Right ventricle myocardium inferior (tissue), 1 donor: Measurements from ENCODE around the gene ZNF606. TPM values are rescaled to one million over a fixed set of nuclear protein-coding genes. Genes with fewer than 3 reads are reported as not detected.

Source experiments
- ATAC-seq: fragments of 200-7000 bp; cut with Tn5 transposase; one replicate; pipeline ENCODE4 v1.9.1; 2020; ENCODE audit warnings: mild to moderate bottlenecking, moderate library complexity
- DNase-seq: peaks from one replicate; pipeline ENCODE4 v3.0.0; 2021; ENCODE audit errors: missing footprints
- intact Hi-C: fragments of 100-400 bp; cut with DNase I; formaldehyde crosslinking; loops from one replicate; pipeline ENCODE4 v1.11.0; 2022
- long read RNA-seq: library from polyadenylated mRNA; unstranded; transcript quantifications from one replicate; pipeline ENCODE4 v2.0.0, GENCODE V29; 2021
- total RNA-seq: library from RNA; stranded (reverse); fragmentation: NEBNext Ultra II Directional; extraction: Animal tissue kit (Norgen Biotek cat#: 25700); gene quantifications from one replicate; pipeline ENCODE4 v1.2.1, GENCODE V29; 2021
- donor health status: DM: no; HTN: yes; CAD: no; lungs with severe emphysema.

ZNF606 gene
- 11.8 TPM for total RNA-seq
- long read RNA-seq, full-length matches to known transcripts, result 4 of 9 reads
- long read RNA-seq, partial matches to known transcripts, result 1 of 9 reads
- long read RNA-seq, other reads (novel, unspliced or antisense), result 4 of 9 reads

DNA sequence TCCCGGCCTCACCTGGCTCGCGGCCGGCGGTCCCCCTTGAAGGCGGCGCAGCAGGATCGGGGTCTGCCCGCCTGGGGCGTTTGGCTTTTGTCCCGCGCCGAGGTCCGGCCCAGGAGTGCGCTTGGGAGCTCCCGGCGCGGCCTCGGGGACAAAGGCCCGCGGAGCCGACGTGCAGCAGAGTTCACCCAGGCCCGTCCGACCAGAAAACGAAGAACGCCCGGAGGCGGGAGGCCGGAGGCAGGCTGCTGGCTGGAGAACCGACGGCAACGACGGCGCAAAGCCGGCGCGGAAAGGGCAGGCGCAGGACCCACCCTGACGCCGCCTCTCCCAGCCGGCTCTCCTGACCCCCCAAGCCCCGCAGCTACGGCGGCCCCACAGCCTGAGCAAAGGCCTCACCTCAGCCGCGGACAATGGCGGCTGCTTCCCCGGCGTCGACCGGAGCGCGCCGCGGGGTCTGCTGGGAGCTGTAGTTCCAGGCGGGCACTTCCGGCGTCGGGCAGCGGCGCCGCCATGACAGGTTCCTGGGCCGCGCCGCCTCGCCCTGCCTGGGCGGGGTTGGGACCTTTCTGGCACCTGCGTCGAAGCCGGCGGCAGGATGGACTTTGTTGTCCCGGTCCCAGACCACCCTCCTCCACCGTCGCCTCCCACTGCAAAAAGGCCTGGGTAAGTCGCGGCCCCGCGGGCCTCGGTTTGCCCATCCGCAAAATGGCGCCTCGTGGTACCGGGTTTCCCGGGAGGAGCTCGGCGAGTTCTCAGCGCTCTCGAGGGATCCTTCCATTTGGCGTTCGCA, at the start of gene ZNF606:
Gene ZNF606, minus strand, starts transcription at position 437 of the 790 bp plus-strand sequence. CDS start 1,501 bp downstream, outside the sequence.
- ATAC-seq, result peak; percentile 98
- intact Hi-C loops, result loop anchor here (1.0 to 5.0 kb wide), 3 partner anchors 55 to 153 kb away; partner anchors contain the start of genes ZNF135 and ZNF256
- DNase-seq, result peak; percentile 95

DNA sequence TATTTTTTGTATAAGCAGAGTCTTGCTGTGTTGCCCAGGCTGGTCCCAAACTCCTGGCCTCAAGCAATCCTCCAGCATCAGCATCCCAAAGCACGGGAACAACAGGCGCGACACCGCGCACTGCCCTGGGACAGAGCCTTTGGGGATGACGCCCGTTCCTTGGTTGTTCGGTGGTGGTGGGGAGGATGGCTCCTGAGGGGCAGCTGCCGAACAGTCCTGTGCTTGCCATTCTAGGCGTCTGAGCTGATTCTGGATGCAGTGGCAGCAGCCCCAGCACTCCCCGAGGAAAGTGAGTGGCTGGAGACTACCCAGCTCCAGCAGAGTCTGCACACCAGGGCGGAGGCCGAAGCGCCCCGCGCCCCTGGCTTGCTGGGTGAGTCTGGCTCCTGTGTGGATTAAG, 49.6 kb upstream of the ZNF606 start:
- ATAC-seq, result no peak
- intact Hi-C loops, result no loop called here
- DNase-seq, result no peak

DNA sequence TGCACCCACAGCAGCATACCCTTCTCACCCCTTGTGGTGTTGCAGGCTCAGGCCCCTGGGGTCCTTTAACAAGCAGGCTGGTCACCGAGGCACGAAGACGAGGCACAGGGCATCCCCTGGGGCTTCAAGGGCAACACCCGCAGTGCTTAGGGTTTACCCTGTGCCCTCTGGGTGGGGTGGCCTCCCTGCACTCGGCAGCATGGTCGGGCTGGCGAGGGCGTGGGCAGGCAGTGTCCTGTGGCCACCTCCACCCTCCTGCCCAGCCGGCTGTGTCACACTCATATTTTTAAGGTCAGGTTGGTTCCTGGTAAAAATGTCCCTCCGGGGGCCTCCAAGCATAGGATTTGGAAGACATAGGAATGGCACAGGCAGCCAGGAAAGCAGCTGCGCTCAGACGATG, 45.1 kb upstream of the ZNF606 start:
- DNase-seq (no peak), ATAC-seq (no peak)
- intact Hi-C loops, result no loop called here

DNA sequence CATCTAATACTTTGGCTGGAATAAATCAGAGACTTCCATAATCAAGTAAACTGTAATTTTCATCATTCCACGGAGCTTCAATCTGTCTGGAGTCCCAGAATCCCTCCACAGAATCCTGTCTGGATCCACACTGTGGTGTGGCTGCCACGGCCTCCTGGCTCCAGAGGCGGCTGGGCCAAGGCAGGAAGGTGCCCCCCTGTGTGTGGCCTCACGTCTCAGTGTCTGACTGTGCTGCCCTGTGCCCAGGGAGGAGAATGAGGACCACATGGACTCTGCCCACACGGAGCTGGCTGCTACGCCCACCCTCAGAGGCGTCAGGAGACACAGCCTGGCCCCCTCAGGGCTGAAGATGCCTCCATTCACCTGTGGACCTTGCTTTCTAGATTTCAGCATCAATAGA, 44.2 kb upstream of the ZNF606 start:
- intact Hi-C loops, result no loop called here

DNA sequence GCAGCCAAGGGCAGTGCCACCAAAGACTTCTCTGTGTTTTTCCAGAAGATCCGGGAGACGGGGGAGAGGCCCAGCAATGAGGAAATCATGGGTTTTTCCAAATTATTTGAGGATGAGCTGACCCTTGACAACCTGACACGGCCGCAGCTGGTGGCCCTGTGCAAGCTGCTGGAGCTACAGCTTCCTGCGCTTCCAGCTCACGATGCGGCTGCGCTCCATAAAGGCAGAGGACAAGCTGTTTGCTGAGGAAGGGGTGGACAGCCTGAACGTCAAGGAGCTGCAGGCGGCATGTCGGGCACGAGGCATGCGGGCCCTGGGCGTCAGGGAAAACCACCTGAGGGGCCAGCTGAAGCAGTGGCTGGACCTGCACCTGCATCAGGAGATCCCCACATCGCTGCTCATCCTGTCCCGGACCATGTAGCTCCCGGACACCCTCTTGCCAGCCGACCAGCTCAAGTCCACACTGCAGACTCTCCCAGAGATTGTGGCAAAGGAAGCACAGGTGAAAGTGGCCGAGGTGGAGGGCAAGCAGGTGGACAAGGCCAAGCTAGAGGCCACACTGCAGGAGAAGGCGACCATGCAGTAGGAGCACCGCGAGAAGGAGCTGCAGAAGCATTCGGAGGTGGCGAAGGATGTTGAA, 42.9 kb upstream of the ZNF606 start:
- intact Hi-C loops, result no loop called here
- no peak for DNase-seq
- ATAC-seq, result no peak

More for the DNA sequence above, 44.2 kb upstream of the ZNF606 start:
- DNase-seq (no peak), ATAC-seq (no peak)

DNA sequence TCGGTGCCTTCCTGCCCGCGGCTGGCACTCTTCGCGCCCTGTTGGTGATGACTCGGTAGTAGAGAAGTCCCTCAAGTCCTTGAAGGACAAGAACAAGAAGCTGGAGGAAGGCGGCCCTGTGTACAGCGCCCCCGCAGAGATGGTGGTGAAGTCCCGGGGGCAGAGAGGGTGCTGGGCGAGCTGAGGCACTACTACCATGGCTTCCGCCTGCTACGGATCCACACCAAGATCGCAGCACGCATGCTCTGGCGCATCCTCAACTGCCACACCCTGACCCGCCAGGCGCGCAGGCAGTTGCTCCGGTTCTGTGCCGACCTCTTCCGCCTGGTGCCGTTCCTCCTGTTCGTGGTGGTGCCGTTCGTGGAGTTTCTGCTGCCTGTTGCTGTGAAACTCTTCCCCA, 42.3 kb upstream of the ZNF606 start:
- no peak for DNase-seq
- no peak for ATAC-seq
- intact Hi-C loops, result no loop called here

DNA sequence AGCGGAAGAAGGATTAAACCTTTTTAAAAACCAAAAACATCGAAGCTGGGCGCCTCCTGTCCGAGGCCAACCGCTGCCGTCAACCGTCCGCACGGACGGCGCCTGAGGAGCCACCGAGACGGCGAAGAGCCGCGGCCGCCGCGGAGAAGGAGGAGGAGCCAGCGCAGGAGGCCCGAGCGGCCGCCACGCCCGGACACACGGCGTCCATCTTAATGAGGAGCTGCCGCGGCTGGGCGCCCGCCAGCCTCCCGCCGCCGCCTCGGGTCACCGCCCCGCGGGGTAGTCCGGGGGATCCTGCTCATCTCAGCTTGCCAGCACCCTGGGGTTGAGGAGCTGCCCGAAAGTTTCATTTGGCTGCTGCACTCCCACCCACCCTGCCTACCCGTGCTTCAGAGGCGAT, 41.8 kb upstream of the ZNF606 start:
- no peak for ATAC-seq
- DNase-seq, result no peak
- intact Hi-C loops, result no loop called here

DNA sequence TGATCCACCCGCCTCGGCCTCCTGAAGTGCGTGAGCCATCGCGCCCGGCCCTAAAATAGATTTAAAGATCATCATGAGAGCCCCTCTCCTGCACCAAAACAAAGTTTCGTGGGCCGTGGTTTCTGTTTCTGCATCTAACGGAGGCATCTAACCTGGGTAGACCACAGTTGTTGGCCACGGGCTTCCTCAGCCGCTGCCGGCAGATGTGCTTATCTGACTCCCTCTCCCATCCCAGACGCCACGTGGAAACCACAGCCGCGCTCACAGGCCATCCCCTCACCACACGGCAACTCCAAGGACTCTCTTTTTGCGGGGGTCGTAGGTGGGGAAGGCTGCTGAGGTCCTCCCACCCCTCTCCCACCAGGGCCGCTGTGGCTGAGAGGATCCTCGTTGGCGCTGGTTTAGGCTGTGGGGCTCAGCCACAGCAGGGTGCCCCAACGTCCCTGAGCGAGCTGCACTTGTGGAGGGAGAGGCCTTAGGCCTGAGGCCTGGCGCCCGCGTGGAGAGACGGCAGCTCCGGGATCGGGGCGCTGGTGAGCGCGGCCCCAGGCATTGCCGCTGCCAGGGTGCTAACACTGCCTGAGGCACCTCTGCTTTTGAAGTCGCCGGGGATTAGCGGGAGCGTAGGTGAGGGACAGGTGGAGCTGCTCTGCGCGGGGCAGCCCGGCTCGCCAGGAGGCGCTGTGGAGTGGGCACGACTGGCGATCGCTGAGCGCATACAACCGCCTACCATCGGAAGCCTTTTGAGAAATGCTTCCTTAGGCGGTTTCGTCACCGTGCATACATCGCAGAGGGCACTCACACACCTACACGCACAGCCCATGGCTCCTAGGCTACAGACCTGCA, 40.1 kb upstream of the ZNF606 start:
- DNase-seq (no peak), ATAC-seq (no peak)
- intact Hi-C loops, result no loop called here

DNA sequence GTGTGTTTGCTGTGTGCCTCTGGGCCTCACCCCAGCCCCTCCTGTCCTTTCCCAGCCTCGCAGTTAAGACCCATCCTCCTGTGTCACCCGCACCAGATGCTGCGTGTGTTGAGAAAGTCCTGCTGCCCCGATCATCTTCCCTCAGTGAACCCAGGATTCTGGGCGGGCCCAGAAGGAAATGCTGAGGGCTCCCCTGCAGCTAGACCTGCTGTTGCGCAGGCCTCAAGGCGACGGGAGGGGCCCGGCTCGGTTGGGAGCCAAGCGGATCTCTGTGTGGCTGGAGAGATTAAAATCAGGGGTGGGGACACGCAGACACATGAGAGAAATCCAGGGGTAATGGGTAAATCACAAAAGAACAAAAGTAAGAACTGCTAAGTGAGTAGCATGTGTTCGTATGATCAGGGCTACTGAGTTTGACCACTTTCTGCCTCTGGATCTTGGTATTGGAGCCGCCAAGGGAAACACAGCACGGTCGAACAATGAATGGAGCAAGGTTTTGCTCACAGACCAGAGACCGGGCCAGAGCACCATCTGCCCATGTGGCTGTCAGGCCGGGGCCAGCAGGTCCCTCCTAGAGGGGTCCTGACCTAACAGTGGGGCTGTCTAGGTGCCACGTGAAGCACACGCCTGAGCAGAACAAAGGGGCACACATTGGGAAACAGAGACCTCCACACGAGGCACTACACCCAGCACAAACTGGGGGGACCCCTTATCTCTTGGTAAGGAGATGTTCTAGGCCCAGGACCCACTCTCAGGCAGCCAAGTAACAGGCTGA, 38.3 kb upstream of the ZNF606 start:
- no peak for ATAC-seq
- DNase-seq, result no peak
- intact Hi-C loops, result no loop called here

DNA sequence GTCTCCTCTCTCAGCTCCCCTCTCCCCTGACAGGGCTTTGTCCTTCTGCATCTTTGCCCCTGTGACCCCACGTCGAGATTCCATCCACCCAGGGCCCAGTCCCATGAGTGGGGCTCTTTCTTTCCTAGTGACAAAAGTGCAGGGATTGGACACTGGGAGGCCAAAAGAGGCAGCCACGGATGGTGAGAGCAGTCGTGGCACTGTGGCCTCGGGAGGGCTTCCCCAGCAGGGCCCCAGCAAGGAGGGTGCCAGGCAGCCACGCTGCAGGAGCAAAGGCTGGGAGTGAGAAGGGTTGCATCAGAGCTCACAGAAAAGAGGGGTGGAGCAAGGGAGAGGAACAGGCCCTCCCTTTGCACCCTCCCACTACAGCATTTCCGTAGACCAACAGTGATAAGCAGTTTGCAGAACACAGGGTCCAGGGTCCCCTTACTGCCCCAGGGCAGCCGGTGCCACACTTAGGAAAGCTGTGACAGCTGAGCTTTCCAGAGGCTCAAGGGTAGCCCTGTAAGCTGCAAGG, 36.1 kb upstream of the ZNF606 start:
- ATAC-seq (no peak), DNase-seq (no peak)
- intact Hi-C loops, result no loop called here

DNA sequence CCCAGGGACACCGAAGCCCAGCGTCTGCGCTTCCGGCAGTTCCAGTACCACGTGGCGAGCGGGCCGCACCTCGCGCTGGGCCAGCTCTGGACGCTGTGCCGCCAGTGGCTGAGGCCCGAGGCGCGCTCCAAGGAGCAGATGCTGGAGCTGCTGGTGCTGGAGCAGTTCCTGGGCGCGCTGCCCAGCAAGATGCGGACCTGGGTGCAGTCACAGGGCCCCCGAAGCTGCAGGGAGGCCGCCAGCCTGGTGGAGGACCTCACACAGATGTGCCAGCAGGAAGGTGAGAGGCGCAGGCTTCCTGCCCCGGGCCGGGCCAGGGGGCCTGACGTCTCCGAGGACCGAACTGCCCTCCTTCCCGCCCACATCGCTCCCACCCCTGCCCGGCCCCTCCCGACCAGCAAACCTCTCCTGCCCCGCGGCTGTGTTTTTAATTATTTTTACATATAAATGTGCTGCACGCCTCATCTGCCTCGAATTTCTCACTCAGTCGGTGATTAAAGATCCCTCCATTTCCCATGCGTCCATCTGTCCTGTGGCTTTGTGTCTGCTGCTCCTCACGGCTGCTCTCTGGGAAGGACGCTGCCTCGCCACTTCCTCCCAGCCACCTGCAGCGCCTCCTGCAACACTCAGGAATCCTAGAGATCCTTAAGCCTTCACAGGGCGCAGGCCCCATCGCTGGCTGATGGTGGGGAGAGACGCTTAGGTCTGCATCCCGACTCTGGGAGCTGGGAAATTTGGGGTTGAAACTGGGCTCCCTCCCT, 35.5 kb upstream of the ZNF606 start:
- ATAC-seq (no peak), DNase-seq (no peak)
- intact Hi-C loops, result no loop called here

DNA sequence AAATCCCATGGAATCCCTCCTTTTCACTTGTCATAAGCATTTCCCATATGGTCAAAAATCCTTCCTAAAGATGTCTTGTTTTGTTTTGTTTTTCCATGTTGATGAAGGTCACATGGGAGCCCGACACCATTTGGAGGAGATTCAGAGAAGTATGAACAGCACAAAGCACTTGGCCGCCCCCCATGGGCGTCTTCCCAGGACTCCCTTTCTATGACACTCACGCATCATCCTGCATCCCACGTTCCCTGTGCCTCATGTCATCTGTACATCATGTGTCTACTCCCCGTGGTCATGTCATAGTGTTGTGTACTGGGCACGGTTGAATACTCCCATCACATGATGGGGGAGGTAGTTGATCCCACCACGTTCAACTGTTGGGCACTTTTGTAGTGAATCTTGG, 33.2 kb upstream of the ZNF606 start:
- no peak for DNase-seq
- intact Hi-C loops, result no loop called here
- no peak for ATAC-seq

DNA sequence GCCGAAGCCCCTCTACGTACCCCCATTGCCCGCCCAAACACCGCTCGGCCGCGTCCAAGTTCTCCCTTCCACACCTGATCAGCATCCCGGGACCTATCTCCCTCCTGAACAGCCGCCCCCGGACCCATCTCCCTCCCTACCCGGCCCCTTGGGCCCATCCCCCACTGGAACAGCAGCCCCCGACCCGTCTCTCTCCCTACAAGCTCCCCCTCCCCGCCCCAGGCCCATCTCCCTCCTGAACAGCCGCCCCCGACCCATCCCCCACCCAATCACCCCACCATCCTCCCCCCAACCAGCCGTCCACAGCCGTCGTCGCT, 31.8 kb upstream of the ZNF606 start:
- no peak for ATAC-seq
- intact Hi-C loops, result no loop called here
- no peak for DNase-seq

DNA sequence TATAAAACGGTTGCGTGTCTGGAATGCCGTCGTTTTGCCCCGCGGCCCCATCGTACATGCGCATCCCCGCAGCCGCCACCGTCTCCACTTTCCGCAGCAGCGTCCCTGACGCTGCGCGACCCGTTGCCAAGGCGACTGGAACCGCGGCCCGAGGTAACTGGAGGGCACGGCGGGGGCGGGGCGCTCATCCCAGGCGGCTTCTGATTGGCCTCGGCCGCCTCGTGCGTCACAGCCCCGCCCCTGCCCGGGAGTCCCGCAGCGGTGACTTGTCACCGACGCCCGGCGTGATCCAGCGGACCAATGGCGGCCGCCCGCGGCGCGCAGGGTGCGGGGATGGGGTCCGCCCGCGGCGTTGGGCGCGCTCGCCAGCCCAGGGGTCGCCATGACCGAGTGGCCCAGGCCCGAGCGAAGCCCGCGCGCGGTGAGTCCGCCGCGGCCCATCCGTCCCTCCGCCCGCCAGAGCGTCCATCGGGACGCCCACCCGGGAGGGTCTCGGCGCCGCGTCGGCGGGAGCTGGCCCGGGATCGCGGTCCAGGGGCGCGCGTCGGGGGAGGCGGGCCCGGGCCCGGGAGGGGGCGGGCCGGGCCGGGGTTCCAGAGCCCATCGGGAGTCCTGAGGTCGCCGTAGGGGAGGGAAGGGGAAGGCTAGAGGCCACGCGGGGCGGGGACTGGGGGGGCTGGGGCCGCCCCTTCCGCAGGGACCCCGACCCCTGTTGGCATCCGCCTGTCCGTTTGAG, 31.3 kb upstream of the ZNF606 start, which contains the start of gene ZSCAN1:
Gene ZSCAN1, plus strand, starts transcription at position 285 of the 736 bp plus-strand sequence. CDS start 3,812 bp downstream, outside the sequence.
- ATAC-seq (peak; percentile 96), DNase-seq (peak; percentile 88)
- intact Hi-C loops, result no loop called here

DNA sequence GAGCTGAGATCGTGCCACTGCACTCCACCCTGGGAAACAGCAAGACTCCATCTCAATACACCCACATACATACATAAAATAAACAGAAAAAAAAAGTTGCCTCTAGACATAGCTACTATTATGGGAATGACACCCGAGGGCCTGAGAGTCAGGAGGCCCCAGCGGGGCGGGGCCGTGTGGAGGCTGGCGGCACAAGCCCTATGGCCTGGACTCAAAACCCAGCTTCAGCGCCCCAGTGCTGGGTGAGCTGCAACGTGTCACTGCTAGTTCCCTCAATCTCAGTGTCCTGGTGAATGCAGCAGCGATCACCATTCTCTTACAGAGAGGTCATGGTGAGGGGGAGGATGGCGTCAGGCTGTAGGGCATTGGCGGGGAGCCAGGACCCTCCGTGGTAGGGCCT, 22.0 kb upstream of the ZNF606 start:
- intact Hi-C loops, result no loop called here
- ATAC-seq (no peak), DNase-seq (no peak)

DNA sequence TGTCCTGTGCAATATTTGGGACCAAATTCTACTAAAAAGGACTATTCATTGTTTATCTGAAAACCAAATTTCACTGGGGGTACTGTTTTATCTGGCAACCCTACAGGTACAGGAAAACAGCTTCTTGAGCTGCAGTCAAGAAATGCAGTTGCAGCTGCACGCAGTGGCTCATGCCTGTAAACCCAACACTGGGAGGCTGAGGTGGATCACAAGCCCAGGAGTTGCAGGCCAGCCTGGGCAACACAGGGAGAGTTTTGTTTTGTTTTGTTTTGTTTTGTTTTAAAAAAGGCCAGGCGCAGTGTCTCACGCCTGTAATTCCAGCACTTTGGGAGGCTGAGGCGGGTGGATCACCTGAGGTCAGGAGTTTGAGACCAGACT, 19.7 kb upstream of the ZNF606 start:
- ATAC-seq, result no peak
- intact Hi-C loops, result loop anchor here (1.0 kb wide), 1 partner anchor 133 kb away; no protein-coding TSS in a partner anchor

More for the DNA sequence above, 19.7 kb upstream of the ZNF606 start:
- no peak for DNase-seq
